Measurements from ENCODE around the gene NLRC5. TPM values are rescaled to one million over a fixed set of nuclear protein-coding genes. Genes with fewer than 3 reads are reported as not detected.

The NLRC5 gene
- total RNA-seq, 4 donors from 2014 or later: 14.9 to 77.0 (median 23.9) TPM

- Histone ChIP-seq H3K4me3 (no peak overlapping the region), H3K27me3 (no peaks in the 10 kb centered on the region), H3K27ac (no peak overlapping the region), H3K4me1 (no peaks in the 10 kb centered on the region), H3K9me3 (no peaks in the 10 kb centered on the region), H3K36me3 (no peaks in the 10 kb centered on the region)
- DNase-seq: no peak
- TF ChIP-seq CTCF (IDR thresholded peaks at IDR 0.05): no peak
- TF ChIP-seq POLR2A (IDR thresholded peaks at IDR 0.05): no peak
- intact Hi-C loops (cut with DNase I; ENCODE audit: low total_unique reads): loop anchor here (10.0 kb wide), 1 partner anchor 190 kb away; the partner anchor contains the start of gene SLC12A3
Observed at GRCh38 chr16:57054771-57055170, 65.4 kb downstream of the NLRC5 start.

- no peak for TF ChIP-seq CTCF (IDR thresholded peaks at IDR 0.05)
- H3K36me3 ChIP-seq: no peaks in the 10 kb centered on the region
Observed at GRCh38 chr16:57055671-57056070, 66.3 kb downstream of the NLRC5 start.

GRCh38 chr16:57058291-57058861 is 69.0 kb downstream of the NLRC5 start:
- no peak overlapping the region for H3K27ac ChIP-seq
- intact Hi-C loops (cut with DNase I; ENCODE audit: low total_unique reads): loop anchor here (10.0 kb wide), 1 partner anchor 194 kb away; the partner anchor contains the start of gene SLC12A3
- TF ChIP-seq POLR2A (IDR thresholded peaks at IDR 0.05) (no peak), CTCF (IDR thresholded peaks at IDR 0.05) (no peak)
- no peaks in the 10 kb centered on the region for H3K9me3 ChIP-seq
- H3K27me3 ChIP-seq: no peaks in the 10 kb centered on the region
- H3K4me3 ChIP-seq: no peak overlapping the region
- H3K36me3 ChIP-seq: no peaks in the 10 kb centered on the region
- peaks cover 7 to 14% of the 10 kb centered on the region in 2 donors for H3K4me1 ChIP-seq
- DNase-seq: no peak

More at GRCh38 chr16:57055671-57056070, 66.3 kb downstream of the NLRC5 start:
- Histone ChIP-seq H3K27ac (no peak overlapping the region), H3K4me3 (no peak overlapping the region), H3K4me1 (peaks cover 0 to 4% of the 10 kb centered on the region in 2 donors), H3K27me3 (no peaks in the 10 kb centered on the region), H3K9me3 (no peaks in the 10 kb centered on the region)
- no peak for DNase-seq
- intact Hi-C loops (cut with DNase I; ENCODE audit: low total_unique reads): loop anchor here (10.0 kb wide), 1 partner anchor 191 kb away; the partner anchor contains the start of gene SLC12A3

GRCh38 chr16:57060323-57061083 is 71.1 kb downstream of the NLRC5 start:
- TF ChIP-seq CTCF (IDR thresholded peaks at IDR 0.05) (no peak), POLR2A (IDR thresholded peaks at IDR 0.05) (no peak)
- intact Hi-C loops (cut with DNase I; ENCODE audit: low total_unique reads): no loop called here
- no peak for DNase-seq
- Histone ChIP-seq H3K27me3 (no peaks in the 10 kb centered on the region), H3K9me3 (no peaks in the 10 kb centered on the region), H3K4me3 (no peak overlapping the region), H3K27ac (peak overlapping the region; percentile 79 to 84), H3K4me1 (peaks cover 7 to 14% of the 10 kb centered on the region in 2 donors), H3K36me3 (no peaks in the 10 kb centered on the region)
